Vagina (tissue), 2 donors: ENCODE data around the gene STEAP3.

Experiments used
- CTCF ChIP-seq, 3 experiments: fragments of 450-650 bp in 2 of 3; fragments of 200-600 bp in 1 of 3; sonication (generic) in 1 of 3; IDR thresholded peaks; one replicate each; pipeline ENCODE4 v1.5.1; 2017 to 2019; ENCODE audit warnings: antibody characterized with exemption in 3 of 3, mild to moderate bottlenecking in 2 of 3, moderate library complexity in 2 of 3
- POLR2A ChIP-seq, 2 donors: fragments of 450-650 bp; IDR thresholded peaks; one replicate each; pipeline ENCODE4 v1.6.1; 2017; ENCODE audit warnings: antibody characterized with exemption in 2 of 2, mild to moderate bottlenecking in 2 of 2, moderate library complexity in 2 of 2
- POLR2AphosphoS5 ChIP-seq, 2 donors: sonication (generic); formaldehyde crosslinking; IDR thresholded peaks; one replicate each; pipeline ENCODE4 v1.9.0; 2017; ENCODE audit warnings: antibody characterized with exemption in 2 of 2, mild to moderate bottlenecking in 2 of 2, low read depth in 1 of 2; ENCODE audit not compliant: insufficient read depth in 1 of 2

- TF ChIP-seq CTCF (IDR thresholded peaks at IDR 0.05), result no peak
- TF ChIP-seq POLR2A (IDR thresholded peaks at IDR 0.05), result no peak
- no peak for TF ChIP-seq POLR2AphosphoS5 (IDR thresholded peaks at IDR 0.05; ENCODE audit: insufficient read depth in 1 of 2, low read depth in 1 of 2)
Measured at GRCh38 chr2:119243621-119244020, 20.0 kb downstream of the STEAP3 start.
